HG02970 (cell line): ENCODE results near the gene KLF11.
A peak's percentile ranks its signal among the peaks of the same experiment; 100 is the strongest.

ENCODE experiments used
- ATAC-seq: cut with Tn5 transposase; IDR thresholded peaks from one replicate; pipeline ENCODE4 v1.9.1; 2021; ENCODE audit warnings: mild to moderate bottlenecking, moderate library complexity, moderate number of reproducible peaks; ENCODE audit not compliant: unreplicated experiment, low FRiP score

The KLF11 gene

GRCh38 chr2:10061221-10061925, 18.0 kb downstream of the KLF11 start:
- ATAC-seq: no peak

- ATAC-seq: no peak
These were observed 19.6 kb downstream of the KLF11 start for GRCh38 chr2:10062931-10063365.

GRCh38 chr2:10063566-10063965, 20.2 kb downstream of the KLF11 start:
- no peak for ATAC-seq

GRCh38 chr2:10064932-10065772, 21.8 kb downstream of the KLF11 start:
- no peak for ATAC-seq

GRCh38 chr2:10065773-10066055, 22.4 kb downstream of the KLF11 start:
- no peak for ATAC-seq

GRCh38 chr2:10067330-10067729, 24.0 kb downstream of the KLF11 start:
- no peak for ATAC-seq

GRCh38 chr2:10067881-10068280, 24.5 kb downstream of the KLF11 start:
- ATAC-seq: no peak

GRCh38 chr2:10071176-10071575, 27.8 kb downstream of the KLF11 start:
- no peak for ATAC-seq

- no peak for ATAC-seq
These were observed 28.2 kb downstream of the KLF11 start for GRCh38 chr2:10071595-10071994.

GRCh38 chr2:10072656-10073480, 29.5 kb downstream of the KLF11 start:
- no peak for ATAC-seq

GRCh38 chr2:10073706-10074105, 30.4 kb downstream of the KLF11 start:
- ATAC-seq: no peak

- ATAC-seq: no peak
These were observed 31.8 kb downstream of the KLF11 start for GRCh38 chr2:10075101-10075500.

- ATAC-seq: no peak
These were observed 32.3 kb downstream of the KLF11 start for GRCh38 chr2:10075571-10076209.

- ATAC-seq: no peak
These were observed 33.2 kb downstream of the KLF11 start for GRCh38 chr2:10076511-10076910.

GRCh38 chr2:10076988-10077527, 33.7 kb downstream of the KLF11 start:
- no peak for ATAC-seq

GRCh38 chr2:10078001-10078400, 34.7 kb downstream of the KLF11 start:
- ATAC-seq: no peak

- ATAC-seq: no peak
These were observed 35.4 kb downstream of the KLF11 start for GRCh38 chr2:10078704-10079265.

- ATAC-seq: peak; percentile 7
These were observed 36.0 kb downstream of the KLF11 start for GRCh38 chr2:10079266-10079869.

- peak; percentile 44 for ATAC-seq
These were observed 36.7 kb downstream of the KLF11 start, which contains the start of gene CYS1 for GRCh38 chr2:10079870-10080535. TSS of gene CYS1 (minus strand) at chr2:10080411. CDS start at chr2:10080223, 188 bp downstream.
